Measurements from ENCODE around the gene CDH12. TPM values are rescaled to one million over a fixed set of nuclear protein-coding genes. Genes with fewer than 3 reads are reported as not detected.

CDH12 gene
- total and polyA plus RNA-seq, 2 donors (not counting 3 experiments of a cell fraction or from before 2014, with no cell fraction given): 0.03 TPM; not detected in 1

GRCh38 chr5:22431840-22432239 is 421.3 kb downstream of the CDH12 start:
- no peak for TF ChIP-seq EZH2 (IDR thresholded peaks at IDR 0.05; ENCODE audit: borderline replicate concordance, low read depth, low read length, severe bottlenecking)
- no peak for TF ChIP-seq GATA2 (IDR thresholded peaks at IDR 0.05; ENCODE audit: insufficient read depth, insufficient read length, low read depth, low read length)
- TF ChIP-seq JUN (IDR thresholded peaks at IDR 0.05; ENCODE audit: borderline replicate concordance, insufficient read depth, insufficient read length, low read depth): no peak
- no peak for TF ChIP-seq POLR2A (IDR thresholded peaks at IDR 0.05; ENCODE audit: low read depth, low read length)
- TF ChIP-seq POLR2AphosphoS5 (IDR thresholded peaks at IDR 0.05; ENCODE audit: insufficient read depth, low read depth, low read length): no peak
- no peak for TF ChIP-seq MAX (IDR thresholded peaks at IDR 0.05; ENCODE audit: insufficient read depth, insufficient read length)
- TF ChIP-seq FOS (IDR thresholded peaks at IDR 0.05; ENCODE audit: borderline replicate concordance, insufficient read depth, low read length): no peak
- TF ChIP-seq CTCF (IDR thresholded peaks at IDR 0.05; ENCODE audit: extremely low read depth in 1 of 2, insufficient read depth in 1 of 2, low read depth in 1 of 2, low read length in 2 of 2): no peak
- TF ChIP-seq MYC (IDR thresholded peaks at IDR 0.05; ENCODE audit: low read depth, low read length): no peak
- Histone ChIP-seq H3K36me3 (ENCODE audit: control insufficient read depth in 2 of 2, extremely low read depth in 1 of 2, insufficient read depth in 2 of 2, low read length in 2 of 2) (no peaks in the 10 kb centered on the region), H4K20me1 (replicated peaks; ENCODE audit: control insufficient read depth, extremely low read depth, insufficient read depth, low read length) (no peaks in the 10 kb centered on the region), H3K4me1 (ENCODE audit: control insufficient read depth, extremely low read depth, insufficient read depth, low read length) (no peaks in the 10 kb centered on the region), H3K27ac (ENCODE audit: insufficient read depth, low read depth, low read length) (no peak overlapping the region), H3K9ac (replicated peaks; ENCODE audit: extremely low read depth, insufficient read depth, low read length) (no peak overlapping the region), H3K79me2 (ENCODE audit: control insufficient read depth, insufficient read depth, low read length) (no peaks in the 10 kb centered on the region), H2AFZ (ENCODE audit: low read depth, low read length) (no peak overlapping the region), H3K4me2 (ENCODE audit: insufficient read depth, low read length) (no peak overlapping the region), H3K9me1 (replicated peaks; ENCODE audit: control insufficient read depth, extremely low read depth, insufficient read depth, low read length) (no peaks in the 10 kb centered on the region), H3K27me3 (ENCODE audit: control insufficient read depth in 2 of 2, insufficient read depth in 2 of 2, low read length in 2 of 2) (no peaks in the 10 kb centered on the region), H3K9me3 (replicated peaks; ENCODE audit: control insufficient read depth, insufficient read depth, low read length) (no peaks in the 10 kb centered on the region), H3K4me3 (replicated peaks in 1 of 3; ENCODE audit: insufficient read depth in 1 of 3, low read depth in 1 of 3, low read length in 3 of 3) (no peak overlapping the region)
- intact Hi-C loops (cut with micrococcal nuclease): no loop called here
- dilution Hi-C loops (cut with MboI; ENCODE audit: extremely low pct_ligation_motif_present, low sequenced_read_pairs): no loop called here
- ChIA-PET CTCF (no interaction called here), POLR2A (no interaction called here)
- no TSS peak for BruUV-seq (replicated peaks)
- FAIRE-seq: no peak
- DNase-seq (ENCODE audit: low read depth, low spot score): no peak

Measured in endothelial cell of umbilical vein (primary cell).